Measurements from ENCODE around the gene LTN1. TPM values are rescaled to one million over a fixed set of nuclear protein-coding genes. Genes with fewer than 3 reads are reported as not detected.

The LTN1 gene
- total and polyA plus RNA-seq, 5 experiments from 2014 or later: 12.0 to 30.5 (median 14.1) TPM

DNA sequence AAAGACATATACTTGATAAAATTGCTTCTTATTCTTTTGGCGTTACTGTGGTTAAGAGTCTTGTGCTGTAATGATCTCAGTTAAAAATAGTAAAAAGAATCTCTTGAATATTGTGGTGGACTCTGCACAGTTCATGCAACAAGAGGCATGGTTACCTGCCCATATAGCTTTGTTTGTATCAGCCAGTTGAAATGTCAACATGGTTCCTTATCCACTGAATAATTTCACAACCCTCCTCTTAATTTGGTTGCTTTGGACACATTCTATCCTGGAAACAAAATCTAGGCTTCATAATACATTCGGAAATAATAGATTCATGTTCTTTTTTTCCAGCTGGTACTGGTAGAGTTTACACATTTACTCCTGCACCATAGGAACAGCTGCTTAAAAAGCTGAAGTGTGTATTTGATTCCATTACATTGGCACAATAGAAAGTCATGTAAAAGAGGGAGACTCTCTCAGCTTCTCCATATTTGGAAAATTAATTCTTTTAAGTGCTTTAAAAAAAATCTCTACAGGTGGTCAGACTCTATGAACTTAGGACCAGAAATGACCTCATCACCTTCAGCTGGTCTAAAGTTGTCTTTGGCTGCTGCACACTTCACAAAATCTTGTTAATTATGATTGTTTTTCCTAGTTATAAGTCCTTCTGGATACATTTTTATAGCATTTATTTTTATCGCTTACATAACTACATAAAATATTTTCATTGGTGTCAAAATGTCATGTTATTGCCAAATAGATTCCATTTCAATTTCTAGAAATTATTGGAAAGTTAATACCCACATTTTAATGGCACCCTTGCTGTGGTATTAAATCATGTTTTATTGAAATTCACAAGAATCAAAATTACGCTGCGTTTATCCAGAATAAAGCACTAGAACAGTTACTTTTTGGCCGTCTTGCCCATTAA, 100.2 kb downstream of the LTN1 start:
- Mint-ChIP-seq H3K36me3 (peaks cover 0 to 8% (median 0%) of the 10 kb centered on the region in 3 donors), H3K27ac (no peak overlapping the region), H3K9me3 (peaks cover 0 to 10% (median 0%) of the 10 kb centered on the region in 9 donors), H3K4me3 (no peak overlapping the region), H3K27me3 (peaks cover 0 to 14% (median 0%) of the 10 kb centered on the region in 5 donors), H3K4me1 (peaks cover 0 to 1% (median 0%) of the 10 kb centered on the region in 4 donors)
- DNase-seq: no peak
- POLR2A ChIA-PET: no interaction called here
- no peak for ATAC-seq

DNA sequence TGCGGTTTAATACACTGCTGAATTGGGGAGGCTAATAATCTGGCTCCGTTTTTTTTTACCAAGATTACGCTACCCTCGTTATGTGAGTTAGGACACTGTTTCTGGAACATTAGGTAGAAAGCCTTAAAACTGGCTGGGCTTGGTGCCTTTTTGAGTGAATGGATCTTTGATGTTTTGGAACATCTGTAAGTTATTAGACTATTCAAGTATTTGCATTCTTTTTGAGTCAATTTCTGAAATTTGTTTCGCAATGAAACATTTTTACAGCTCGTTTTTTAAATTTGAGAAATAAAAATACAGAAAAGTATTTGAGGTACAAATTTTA, 106.9 kb downstream of the LTN1 start:
- Mint-ChIP-seq H3K4me1 (peaks cover 15 to 24% (median 20%) of the 10 kb centered on the region in 4 donors), H3K4me3 (peak overlapping the region in 7 of 10 donors; percentile 19 to 98 (median 94)), H3K27me3 (peaks cover 0 to 10% (median 0%) of the 10 kb centered on the region in 5 donors), H3K36me3 (peaks cover 0 to 16% (median 13%) of the 10 kb centered on the region in 3 donors), H3K27ac (peak overlapping the region; percentile 18 to 100 (median 98)), H3K9me3 (peaks cover 0 to 1% (median 0%) of the 10 kb centered on the region in 9 donors)
- ATAC-seq (no peak), DNase-seq (no peak)
- POLR2A ChIA-PET: interaction anchor here (0.6 to 1.9 kb wide), 4 partner anchors 57 to 192 kb away, joined by 3 to 6 read pairs (median 3); partner anchors contain the start of genes RWDD2B and USP16

DNA sequence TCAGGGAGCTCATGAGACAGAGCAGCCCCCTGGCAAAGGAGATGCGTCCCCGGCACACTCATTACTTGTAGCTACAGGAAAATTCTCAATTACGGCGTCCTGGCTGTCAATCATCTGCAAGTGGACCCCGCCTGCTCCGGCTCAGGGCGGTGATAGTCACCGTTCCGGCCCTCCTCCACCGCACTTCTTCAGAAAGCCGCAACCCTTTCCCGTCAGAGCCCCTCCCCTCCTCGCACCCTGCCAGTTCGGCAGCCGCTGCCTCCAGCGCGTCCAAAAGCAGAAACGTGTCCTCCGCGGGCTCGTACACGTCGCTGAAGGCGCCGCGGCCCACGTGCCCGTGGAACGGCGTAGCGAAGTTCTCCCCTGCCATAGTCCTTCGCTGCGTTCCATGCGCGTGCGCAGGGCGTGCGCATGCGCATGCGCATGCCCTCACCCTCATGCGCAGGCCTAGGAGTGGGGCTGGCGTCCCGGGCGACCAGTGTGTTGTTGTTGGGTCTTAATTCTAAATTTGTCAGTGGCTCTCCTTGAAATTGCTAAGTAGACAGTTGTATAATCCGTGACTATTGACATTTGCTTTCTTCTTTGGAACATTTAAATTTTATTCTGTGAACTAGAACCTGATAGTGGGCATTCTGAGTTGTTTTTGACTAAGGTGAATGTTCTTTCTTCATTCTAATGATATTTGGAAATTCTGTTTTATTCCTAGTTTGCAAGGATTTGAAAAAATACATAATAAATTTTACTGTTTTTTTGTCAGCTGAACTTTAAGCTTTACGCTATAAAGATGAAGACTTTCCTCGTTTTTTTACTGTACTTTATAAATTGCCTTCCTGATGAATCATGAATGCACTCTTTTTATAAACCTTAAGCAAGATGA, 107.5 kb downstream of the LTN1 start:
- Mint-ChIP-seq H3K4me3 (peak overlapping the region; percentile 90 to 98 (median 94)), H3K9me3 (peaks cover 0 to 1% (median 0%) of the 10 kb centered on the region in 9 donors), H3K36me3 (peaks cover 0 to 20% (median 14%) of the 10 kb centered on the region in 3 donors), H3K27me3 (peaks cover 0 to 8% (median 0%) of the 10 kb centered on the region in 5 donors), H3K27ac (peak overlapping the region; percentile 93 to 100 (median 99)), H3K4me1 (peaks cover 15 to 24% (median 20%) of the 10 kb centered on the region in 4 donors)
- POLR2A ChIA-PET: interaction anchor here (0.7 to 2.6 kb wide), 10 partner anchors 47 to 192 kb away, joined by 3 to 17 read pairs (median 5); partner anchors contain the start of genes LTN1 and USP16
- peak; percentile 92 to 93 for ATAC-seq
- peak; percentile 76 to 94 (median 92) for DNase-seq

DNA sequence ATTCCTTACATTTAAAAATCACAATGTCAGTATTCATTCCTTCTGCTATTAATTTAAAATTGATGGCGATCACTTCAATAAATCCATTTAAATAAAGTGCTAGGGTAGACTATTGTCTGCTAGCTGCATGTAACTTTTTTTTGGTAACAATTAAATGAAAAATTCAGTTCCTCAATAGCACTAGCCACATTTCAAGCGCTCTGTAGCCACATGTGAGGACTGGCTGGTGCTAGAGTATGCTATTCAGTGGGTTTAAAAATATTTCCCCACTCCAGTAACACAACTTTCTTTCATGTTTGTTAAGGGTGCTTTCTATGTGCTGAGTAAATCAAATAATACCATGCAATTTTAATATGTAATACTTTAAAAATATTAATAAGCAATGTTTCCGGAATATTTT, 108.2 kb downstream of the LTN1 start:
- DNase-seq (peak in 1 of 10 donors; percentile 3), ATAC-seq (peak; percentile 16 to 32)

DNA sequence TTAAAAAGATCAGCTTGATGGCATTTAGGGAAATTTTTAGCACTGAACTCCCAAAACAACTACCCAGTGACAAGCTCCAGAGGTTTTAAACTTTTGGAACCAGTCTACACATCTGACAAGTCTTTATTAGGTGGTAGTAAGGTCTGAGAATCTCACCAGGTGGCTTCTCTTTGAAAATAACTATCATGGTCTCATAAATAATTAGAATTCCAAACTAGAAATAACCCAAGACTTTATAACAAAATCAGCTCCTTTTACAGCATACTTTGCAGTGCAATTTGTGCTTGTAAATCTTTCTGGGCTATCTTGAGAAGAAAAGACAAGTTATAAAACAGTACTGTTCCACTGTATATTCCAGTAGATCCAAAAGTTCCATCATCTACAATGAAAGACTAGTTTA, 108.7 kb downstream of the LTN1 start:
- Mint-ChIP-seq H3K4me3 (peak overlapping the region; percentile 90 to 98 (median 94)), H3K9me3 (peaks cover 0 to 1% (median 0%) of the 10 kb centered on the region in 9 donors), H3K36me3 (peaks cover 0 to 25% (median 16%) of the 10 kb centered on the region in 3 donors), H3K27ac (peak overlapping the region in 9 of 10 donors; percentile 93 to 100 (median 99)), H3K4me1 (peaks cover 14 to 24% (median 20%) of the 10 kb centered on the region in 4 donors), H3K27me3 (peaks cover 0 to 6% (median 0%) of the 10 kb centered on the region in 5 donors)
- ATAC-seq (no peak), DNase-seq (no peak)
- POLR2A ChIA-PET: interaction anchor here (1.1 to 2.6 kb wide), 4 partner anchors 49 to 139 kb away, joined by 3 to 17 read pairs (median 5); no protein-coding TSS in a partner anchor

More for the DNA sequence above, 108.2 kb downstream of the LTN1 start:
- POLR2A ChIA-PET: interaction anchor here (0.7 to 2.6 kb wide), 9 partner anchors 47 to 193 kb away, joined by 3 to 17 read pairs (median 5); partner anchors contain the start of gene LTN1
- peak overlapping the region; percentile 90 to 98 (median 94) for H3K4me3 Mint-ChIP-seq
- H3K4me1 Mint-ChIP-seq: peaks cover 14 to 24% (median 20%) of the 10 kb centered on the region in 4 donors
- H3K9me3 Mint-ChIP-seq: peaks cover 0 to 1% (median 0%) of the 10 kb centered on the region in 9 donors
- H3K27me3 Mint-ChIP-seq: peaks cover 0 to 8% (median 0%) of the 10 kb centered on the region in 5 donors
- H3K36me3 Mint-ChIP-seq: peaks cover 0 to 22% (median 16%) of the 10 kb centered on the region in 3 donors
- H3K27ac Mint-ChIP-seq: peak overlapping the region; percentile 93 to 100 (median 99)

DNA sequence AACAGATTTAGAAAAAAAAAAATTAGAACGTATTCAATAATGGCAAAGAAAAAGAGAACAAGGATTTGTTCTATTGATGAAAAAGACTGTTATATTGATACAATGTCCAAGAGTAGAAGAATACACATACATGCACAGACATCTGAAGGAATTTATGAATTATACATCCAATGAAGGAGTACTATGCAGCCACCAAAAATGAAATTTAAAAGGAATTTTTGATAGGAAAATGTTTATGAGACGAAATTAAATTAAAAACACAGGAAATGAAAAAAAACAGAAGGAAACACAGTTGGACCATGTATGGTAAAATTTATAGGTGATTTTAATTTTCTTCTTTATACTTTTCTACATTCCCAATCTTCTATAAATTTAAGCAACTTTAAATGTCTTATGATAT, 110.3 kb downstream of the LTN1 start:
- H3K27me3 Mint-ChIP-seq: peaks cover 0 to 5% (median 0%) of the 10 kb centered on the region in 5 donors
- no peak overlapping the region for H3K27ac Mint-ChIP-seq
- DNase-seq (no peak), ATAC-seq (no peak)
- H3K4me1 Mint-ChIP-seq: peaks cover 16 to 27% (median 23%) of the 10 kb centered on the region in 4 donors
- peaks cover 0 to 34% (median 20%) of the 10 kb centered on the region in 3 donors for H3K36me3 Mint-ChIP-seq
- H3K9me3 Mint-ChIP-seq: peaks cover 0 to 1% (median 0%) of the 10 kb centered on the region in 9 donors
- H3K4me3 Mint-ChIP-seq: no peak overlapping the region
- POLR2A ChIA-PET: no interaction called here

Other genes starting within 250 kb of the LTN1 start
- 1 to 10 TPM; 6.2 to 8.6 TPM for gene RWDD2B, start 26.5 kb upstream of the LTN1 start, total RNA-seq
- gene RWDD2B, start 26.5 kb upstream of the LTN1 start, polyA plus RNA-seq: 10 to 100 TPM; 12.0 to 15.7 (median 12.6) TPM
- 10 to 100 TPM; 62.0 to 62.6 TPM for gene USP16, start 31.8 kb upstream of the LTN1 start, total RNA-seq
- gene USP16, start 31.8 kb upstream of the LTN1 start, polyA plus RNA-seq: 10 to 100 TPM; 20.0 to 21.9 (median 20.6) TPM
- gene CCT8, start 80.8 kb upstream of the LTN1 start, total RNA-seq: 100 to 1,000 TPM; 145 to 148 TPM
- 100 to 1,000 TPM; 130 to 182 (median 168) TPM for gene CCT8, start 80.8 kb upstream of the LTN1 start, polyA plus RNA-seq
- gene MAP3K7CL, start 137.8 kb upstream of the LTN1 start, total RNA-seq: 10 to 100 TPM; 13.1 to 13.5 TPM
- 1 to 10 TPM; 2.6 to 6.5 (median 5.4) TPM for gene MAP3K7CL, start 137.8 kb upstream of the LTN1 start, polyA plus RNA-seq

Measured in naive thymus-derived CD8-positive, alpha-beta T cell (primary cell).